ENCODE data around the gene RNU6-8.

The RNU6-8 gene

GRCh38 chr14:32205554-32205953, 2.5 kb upstream of the RNU6-8 start:
- no peak for DNase-seq (ENCODE audit: low spot score)

GRCh38 chr14:32203928-32204357, 874 bp upstream of the RNU6-8 start:
- DNase-seq (ENCODE audit: low spot score), result no peak

GRCh38 chr14:32202491-32202997, 525 bp downstream of the RNU6-8 start:
- DNase-seq (ENCODE audit: low spot score), result no peak

- no peak for DNase-seq (ENCODE audit: low spot score)
Observed at GRCh38 chr14:32201816-32202490, 1.1 kb downstream of the RNU6-8 start, which contains the start of gene RNU6-7. TSS of gene RNU6-7 (plus strand) at chr14:32202045.

- DNase-seq (ENCODE audit: low spot score), result peak; percentile 54
Observed at GRCh38 chr14:32201193-32201815, 1.8 kb downstream of the RNU6-8 start.

GRCh38 chr14:32200368-32201192, 2.5 kb downstream of the RNU6-8 start:
- DNase-seq (ENCODE audit: low spot score), result no peak

- DNase-seq (ENCODE audit: low spot score), result no peak
Observed at GRCh38 chr14:32197919-32198318, 5.2 kb downstream of the RNU6-8 start.

GRCh38 chr14:32195636-32196035, 7.4 kb downstream of the RNU6-8 start:
- DNase-seq (ENCODE audit: low spot score), result no peak

GRCh38 chr14:32193532-32193931, 9.5 kb downstream of the RNU6-8 start:
- no peak for DNase-seq (ENCODE audit: low spot score)

- no peak for DNase-seq (ENCODE audit: low spot score)
Observed at GRCh38 chr14:32192712-32193373, 10.2 kb downstream of the RNU6-8 start.

GRCh38 chr14:32190673-32191072, 12.4 kb downstream of the RNU6-8 start:
- no peak for DNase-seq (ENCODE audit: low spot score)

- no peak for DNase-seq (ENCODE audit: low spot score)
Observed at GRCh38 chr14:32189811-32190210, 13.3 kb downstream of the RNU6-8 start.

GRCh38 chr14:32186248-32186647, 16.8 kb downstream of the RNU6-8 start:
- DNase-seq (ENCODE audit: low spot score), result no peak

GRCh38 chr14:32185097-32185496, 18.0 kb downstream of the RNU6-8 start:
- DNase-seq (ENCODE audit: low spot score), result no peak

- DNase-seq (ENCODE audit: low spot score), result no peak
Observed at GRCh38 chr14:32183151-32184058, 19.7 kb downstream of the RNU6-8 start.

GRCh38 chr14:32171469-32171868, 31.6 kb downstream of the RNU6-8 start:
- DNase-seq (ENCODE audit: low spot score), result no peak

- no peak for DNase-seq (ENCODE audit: low spot score)
Observed at GRCh38 chr14:32169191-32169590, 33.9 kb downstream of the RNU6-8 start.

GRCh38 chr14:32167907-32168306, 35.2 kb downstream of the RNU6-8 start:
- no peak for DNase-seq (ENCODE audit: low spot score)

GRCh38 chr14:32166924-32167323, 36.1 kb downstream of the RNU6-8 start:
- DNase-seq (ENCODE audit: low spot score), result no peak

GRCh38 chr14:32166029-32166428, 37.0 kb downstream of the RNU6-8 start:
- DNase-seq (ENCODE audit: low spot score), result no peak
